GM21447 (cell line): ENCODE measurements around the gene PTGER2.

Experiments
- ATAC-seq: cut with Tn5 transposase; IDR thresholded peaks from one replicate; pipeline ENCODE4 v1.9.1; 2021; ENCODE audit not compliant: unreplicated experiment

The PTGER2 gene, protein sequence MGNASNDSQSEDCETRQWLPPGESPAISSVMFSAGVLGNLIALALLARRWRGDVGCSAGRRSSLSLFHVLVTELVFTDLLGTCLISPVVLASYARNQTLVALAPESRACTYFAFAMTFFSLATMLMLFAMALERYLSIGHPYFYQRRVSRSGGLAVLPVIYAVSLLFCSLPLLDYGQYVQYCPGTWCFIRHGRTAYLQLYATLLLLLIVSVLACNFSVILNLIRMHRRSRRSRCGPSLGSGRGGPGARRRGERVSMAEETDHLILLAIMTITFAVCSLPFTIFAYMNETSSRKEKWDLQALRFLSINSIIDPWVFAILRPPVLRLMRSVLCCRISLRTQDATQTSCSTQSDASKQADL

DNA sequence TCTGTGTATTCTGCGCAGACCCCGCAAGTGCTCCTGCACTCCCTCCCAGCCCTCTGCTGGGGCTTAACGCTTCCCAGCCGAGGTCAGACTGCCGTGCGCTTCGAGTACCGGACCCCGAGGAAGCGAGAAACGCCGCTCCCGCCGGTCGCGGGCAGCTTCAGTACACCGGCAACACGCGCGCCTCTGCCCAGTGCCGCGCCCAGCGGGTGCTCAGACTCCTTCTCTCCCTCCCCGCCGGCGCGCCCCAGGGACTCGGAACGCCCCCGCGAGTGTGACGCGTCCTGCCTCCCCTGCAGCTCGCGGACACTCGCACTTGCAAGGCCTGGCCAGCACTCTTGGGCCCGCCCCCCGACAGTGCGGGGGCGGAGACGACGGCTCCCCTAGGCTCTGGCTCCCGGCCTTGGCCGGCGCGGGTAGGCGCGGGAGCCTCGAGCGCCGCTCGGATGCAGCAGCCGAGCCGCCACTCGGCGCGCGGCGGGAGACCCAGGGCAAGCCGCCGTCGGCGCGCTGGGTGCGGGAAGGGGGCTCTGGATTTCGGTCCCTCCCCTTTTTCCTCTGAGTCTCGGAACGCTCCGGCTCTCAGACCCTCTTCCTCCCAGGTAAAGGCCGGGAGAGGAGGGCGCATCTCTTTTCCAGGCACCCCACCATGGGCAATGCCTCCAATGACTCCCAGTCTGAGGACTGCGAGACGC, at the start of gene PTGER2:
Gene PTGER2 (plus strand): TSS at position 410 of the 692 bp plus-strand sequence. CDS start 237 bp downstream, at position 647.
- ATAC-seq: peak; percentile 34

DNA sequence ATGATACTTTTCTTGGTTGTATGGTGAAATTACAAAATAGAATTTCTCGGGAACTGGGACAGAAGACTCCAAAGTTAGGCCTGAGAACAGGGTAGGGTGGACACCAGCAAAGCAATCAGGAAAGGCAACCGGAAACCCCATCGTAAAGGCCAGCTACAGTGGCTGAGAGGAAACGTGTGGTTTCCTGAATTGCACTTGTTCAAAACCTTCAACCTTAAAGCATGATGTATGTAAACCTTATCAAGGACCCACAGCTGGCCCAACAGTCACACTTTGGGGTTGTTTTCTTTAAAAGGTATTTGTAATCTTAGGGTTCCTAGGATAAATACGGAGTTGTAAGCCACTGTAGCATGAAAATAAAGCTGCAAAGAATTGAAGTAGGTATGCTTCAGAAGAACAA, 48.9 kb upstream of the PTGER2 start:
- ATAC-seq: no peak

DNA sequence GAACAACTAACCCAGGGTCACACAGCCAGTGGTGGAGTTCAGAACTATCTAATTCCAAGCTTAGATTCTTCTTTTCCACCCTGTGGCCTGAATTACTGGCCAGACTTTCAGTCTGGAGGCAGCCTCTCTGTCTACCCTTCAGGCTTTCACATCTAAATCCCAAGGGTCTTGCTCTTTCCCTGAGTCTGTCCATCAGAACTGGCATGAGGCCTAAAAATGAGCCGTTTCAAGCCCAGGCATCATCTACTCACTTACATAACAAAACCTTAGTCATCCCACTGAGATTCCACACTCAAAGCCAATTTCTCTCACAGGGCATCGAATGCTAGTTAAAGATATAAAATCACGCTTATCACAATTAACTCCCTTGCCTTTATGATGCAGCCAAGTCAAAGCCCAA, 47.9 kb upstream of the PTGER2 start:
- ATAC-seq: no peak

- no peak for ATAC-seq
Measured at GRCh38 chr14:52266782-52267181, 47.3 kb upstream of the PTGER2 start.

DNA sequence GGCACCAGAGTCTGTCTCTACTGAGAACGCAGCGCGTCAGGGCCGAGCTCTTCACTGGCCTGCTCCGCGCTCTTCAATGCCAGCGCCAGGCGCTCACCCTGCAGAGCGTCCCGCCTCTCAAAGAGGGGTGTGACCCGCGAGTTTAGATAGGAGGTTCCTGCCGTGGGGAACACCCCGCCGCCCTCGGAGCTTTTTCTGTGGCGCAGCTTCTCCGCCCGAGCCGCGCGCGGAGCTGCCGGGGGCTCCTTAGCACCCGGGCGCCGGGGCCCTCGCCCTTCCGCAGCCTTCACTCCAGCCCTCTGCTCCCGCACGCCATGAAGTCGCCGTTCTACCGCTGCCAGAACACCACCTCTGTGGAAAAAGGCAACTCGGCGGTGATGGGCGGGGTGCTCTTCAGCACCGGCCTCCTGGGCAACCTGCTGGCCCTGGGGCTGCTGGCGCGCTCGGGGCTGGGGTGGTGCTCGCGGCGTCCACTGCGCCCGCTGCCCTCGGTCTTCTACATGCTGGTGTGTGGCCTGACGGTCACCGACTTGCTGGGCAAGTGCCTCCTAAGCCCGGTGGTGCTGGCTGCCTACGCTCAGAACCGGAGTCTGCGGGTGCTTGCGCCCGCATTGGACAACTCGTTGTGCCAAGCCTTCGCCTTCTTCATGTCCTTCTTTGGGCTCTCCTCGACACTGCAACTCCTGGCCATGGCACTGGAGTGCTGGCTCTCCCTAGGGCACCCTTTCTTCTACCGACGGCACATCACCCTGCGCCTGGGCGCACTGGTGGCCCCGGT, 46.4 kb upstream of the PTGER2 start, which contains the start of gene PTGDR:
Gene PTGDR (plus strand): TSS at position 198 of the 778 bp plus-strand sequence. CDS start 117 bp downstream, at position 315.
- ATAC-seq: no peak

GRCh38 chr14:52268279-52269061, 45.6 kb upstream of the PTGER2 start:
- no peak for ATAC-seq

GRCh38 chr14:52269100-52269499, 45.0 kb upstream of the PTGER2 start:
- ATAC-seq: no peak

DNA sequence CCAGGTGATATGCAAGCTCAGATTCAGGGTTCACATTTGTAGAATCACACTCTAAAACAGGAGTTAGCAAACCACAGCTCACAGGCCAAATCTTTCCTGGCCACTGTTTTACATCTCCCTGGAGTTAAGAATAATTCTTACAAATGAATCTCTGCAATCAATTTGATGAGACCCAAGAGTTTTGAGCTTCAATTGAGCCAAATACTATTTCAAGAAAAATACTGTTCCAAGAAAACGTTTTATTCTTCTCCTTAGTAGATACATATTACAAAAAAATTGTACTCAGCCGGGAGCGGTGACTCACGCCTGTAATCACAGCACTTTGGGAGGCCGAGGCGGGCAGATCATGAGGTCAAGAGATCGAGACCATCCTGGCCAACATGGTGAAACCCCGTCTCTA, 44.1 kb upstream of the PTGER2 start:
- ATAC-seq: no peak

GRCh38 chr14:52271538-52271937, 42.6 kb upstream of the PTGER2 start:
- no peak for ATAC-seq

GRCh38 chr14:52272375-52272774, 41.7 kb upstream of the PTGER2 start:
- ATAC-seq: no peak

DNA sequence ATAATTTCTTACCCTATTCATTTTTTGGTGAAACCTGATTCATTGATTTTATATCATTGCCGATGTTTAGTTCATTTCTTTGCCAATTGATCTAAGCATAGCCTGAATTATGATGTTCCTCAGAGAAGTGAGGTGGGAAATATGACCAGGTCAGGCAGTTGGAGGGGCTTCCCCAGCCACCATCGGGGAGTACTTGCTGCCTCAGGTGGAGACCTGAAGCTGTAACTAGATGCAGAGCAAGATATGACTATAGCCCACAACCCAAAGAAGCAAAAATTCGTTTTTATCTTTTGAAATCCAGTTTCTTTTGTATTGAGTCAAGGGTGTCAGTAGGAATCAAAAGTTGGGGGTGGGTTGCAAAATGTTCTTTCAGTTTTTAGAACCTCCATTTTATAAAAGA, 38.7 kb upstream of the PTGER2 start:
- ATAC-seq: no peak

DNA sequence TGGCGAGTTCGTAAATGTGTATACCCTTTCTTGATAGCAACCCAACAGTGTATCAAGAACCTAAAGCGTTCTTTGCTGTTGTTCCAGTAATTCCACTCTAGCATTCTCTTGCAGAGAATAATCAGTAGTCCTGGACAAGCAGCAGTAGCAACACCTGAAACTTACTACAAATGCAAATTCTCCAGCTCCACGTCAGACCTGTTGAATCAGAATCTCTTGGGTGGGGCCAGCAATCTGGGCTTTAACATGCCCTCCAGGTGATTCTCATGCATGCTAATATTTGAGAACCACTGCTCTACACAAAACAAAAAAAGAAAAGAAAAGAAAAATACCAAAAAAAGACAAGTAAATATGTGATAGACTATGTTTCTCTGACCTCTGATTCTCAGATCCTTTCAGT, 36.6 kb upstream of the PTGER2 start:
- ATAC-seq: no peak

DNA sequence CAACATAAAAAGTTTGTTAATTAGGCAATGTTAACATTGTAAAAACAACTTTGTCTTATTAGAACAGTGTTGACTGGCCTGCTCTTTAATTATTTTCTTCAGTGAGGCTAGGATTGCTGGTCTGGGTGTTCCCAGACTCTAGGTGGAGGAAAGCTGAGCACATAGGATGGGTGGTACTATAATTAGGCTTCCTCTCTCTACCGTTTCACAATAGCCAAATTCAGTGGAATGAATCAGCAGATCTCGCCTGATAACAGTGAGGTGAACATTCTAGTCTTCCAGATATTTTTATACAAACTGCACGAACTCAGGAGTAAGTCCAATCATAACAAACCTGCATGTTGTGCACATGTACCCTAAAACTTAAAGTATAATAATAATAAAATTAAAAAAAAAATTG, 34.7 kb upstream of the PTGER2 start:
- ATAC-seq: no peak

GRCh38 chr14:52283099-52283498, 31.0 kb upstream of the PTGER2 start:
- no peak for ATAC-seq

DNA sequence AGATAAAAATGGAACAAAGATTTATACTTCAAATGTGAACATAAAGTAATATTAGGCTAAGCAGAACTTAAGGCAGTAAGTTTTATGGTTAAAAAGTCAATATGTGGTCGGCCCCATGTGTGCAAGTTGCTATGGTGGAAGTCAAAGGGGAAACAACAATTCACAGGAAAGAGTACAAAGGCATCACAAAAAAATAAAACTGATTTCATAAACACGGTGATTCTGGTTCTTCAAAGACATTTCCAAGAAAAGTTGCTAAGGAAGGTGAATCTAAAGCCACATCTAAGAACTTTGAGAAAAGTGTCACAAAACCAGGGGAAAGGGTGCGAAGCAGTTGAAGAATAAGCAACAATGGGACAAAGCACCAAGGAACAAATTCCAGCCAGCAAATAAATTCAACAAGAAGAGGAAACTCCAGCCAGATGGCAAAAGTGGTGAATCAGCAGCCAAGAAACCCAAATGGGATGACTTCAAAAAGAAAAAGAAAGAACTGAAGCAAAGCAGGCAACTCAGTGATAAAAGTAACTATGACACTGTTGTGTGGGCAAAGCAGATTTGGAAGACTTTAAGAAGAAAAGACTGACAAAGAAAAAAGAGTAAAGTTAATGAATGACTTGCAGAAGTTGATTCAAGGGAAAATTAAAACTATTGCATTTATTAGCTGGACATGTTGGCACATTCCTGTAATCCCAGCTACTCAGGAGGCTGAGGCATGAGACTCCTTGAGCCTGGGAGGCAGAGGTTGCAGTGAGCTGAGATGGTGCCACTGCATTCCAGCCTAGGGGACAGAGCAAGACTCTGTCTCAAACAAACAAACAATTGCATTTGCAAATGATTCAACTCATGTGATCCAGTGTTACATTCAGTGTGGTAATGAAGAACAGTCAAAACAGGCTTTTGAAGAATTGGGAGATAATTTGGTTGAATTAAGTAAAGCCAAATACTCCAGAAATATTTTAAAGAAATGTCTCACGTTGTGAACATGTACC, 27.2 kb upstream of the PTGER2 start:
- no peak for ATAC-seq

DNA sequence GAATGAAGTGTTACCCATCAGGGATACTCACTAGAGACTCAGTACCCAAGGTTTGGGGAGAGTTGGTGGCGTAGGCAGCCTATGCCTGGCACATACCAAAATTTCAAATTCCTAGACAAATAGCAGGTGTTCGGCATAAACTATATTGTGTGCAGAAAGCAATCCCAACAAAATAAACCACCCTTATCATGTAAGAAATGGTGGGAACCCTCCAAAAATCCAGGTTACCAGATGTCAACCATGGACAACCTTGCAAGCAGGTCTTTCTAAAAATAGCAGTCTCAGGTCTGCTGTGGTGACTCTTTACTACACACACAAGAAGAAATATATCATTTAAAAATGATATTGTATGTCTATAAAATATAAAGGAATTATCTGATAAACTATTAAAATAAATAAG, 17.7 kb upstream of the PTGER2 start:
- ATAC-seq: no peak

DNA sequence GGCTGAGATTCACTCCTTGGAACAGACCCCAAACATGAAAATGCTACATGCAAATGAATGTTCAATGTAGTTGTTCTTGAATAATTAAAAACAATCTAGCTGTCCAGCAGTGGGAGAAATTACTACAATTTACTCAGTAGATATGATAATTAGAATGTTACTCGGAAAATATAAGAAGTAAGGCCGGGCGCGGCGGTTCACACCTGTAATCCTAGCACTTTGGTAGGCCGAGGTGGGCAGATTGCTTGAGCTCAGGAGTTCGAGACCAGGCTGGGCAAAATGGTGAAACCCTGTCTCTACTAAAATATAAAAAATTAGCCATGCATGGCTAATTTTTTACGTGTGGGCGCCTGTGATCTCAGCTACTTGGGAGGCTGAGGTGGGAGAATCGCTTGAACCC, 15.3 kb upstream of the PTGER2 start:
- ATAC-seq: no peak

DNA sequence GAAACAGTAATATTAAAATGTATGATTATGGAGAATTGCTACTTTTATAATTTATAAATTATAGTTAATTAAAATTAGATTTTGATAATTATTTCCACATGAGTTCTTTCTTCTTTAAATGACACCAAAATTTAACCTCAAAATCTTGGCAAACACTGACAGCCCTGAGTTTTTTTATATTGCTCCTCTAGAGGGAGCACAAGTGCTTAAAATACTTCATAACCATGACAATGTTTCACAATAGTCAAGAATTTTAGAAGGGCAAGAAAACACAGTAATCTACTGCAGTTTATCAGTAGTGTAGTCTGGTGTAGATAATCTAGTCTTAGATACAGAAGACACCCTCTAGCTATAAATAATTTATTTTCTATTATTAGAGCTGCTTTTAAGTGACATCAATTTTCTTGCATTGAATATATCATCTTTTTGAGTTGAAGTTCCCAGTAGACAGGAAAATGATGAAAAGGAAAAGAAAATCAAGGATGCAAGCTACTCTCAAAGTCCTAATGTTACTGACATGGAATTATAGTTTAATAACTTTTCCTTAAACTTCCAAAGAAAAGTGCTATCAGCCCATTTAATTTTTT, 14.3 kb upstream of the PTGER2 start:
- ATAC-seq: no peak

GRCh38 chr14:52303236-52303635, 10.9 kb upstream of the PTGER2 start:
- no peak for ATAC-seq
